GM04503 (cell line): ENCODE measurements around the gene PALM3.
A peak's percentile ranks its signal among the peaks of the same experiment; 100 is the strongest.
"Not testable (repeated sequence)": the region's sequence is repeated elsewhere in the genome, so short reads cannot be mapped to it uniquely, and the experiment has no call there.

Source experiments
- DNase-seq: peaks from one replicate; pipeline ENCODE4 v3.0.0-alpha.2; 2012; ENCODE audit warnings: low read depth

Gene PALM3

GRCh38 chr19:14030997-14031718, 30.7 kb downstream of the PALM3 start:
- DNase-seq, result no peak

- no peak for DNase-seq
These were observed 33.0 kb downstream of the PALM3 start for GRCh38 chr19:14028901-14029300.

- DNase-seq, result no peak
These were observed 33.9 kb downstream of the PALM3 start, which contains the start of gene RLN3 for GRCh38 chr19:14027856-14028450. RLN3 (plus strand) TSS chr19:14028148; CDS start chr19:14028205, 57 bp downstream.

DNA sequence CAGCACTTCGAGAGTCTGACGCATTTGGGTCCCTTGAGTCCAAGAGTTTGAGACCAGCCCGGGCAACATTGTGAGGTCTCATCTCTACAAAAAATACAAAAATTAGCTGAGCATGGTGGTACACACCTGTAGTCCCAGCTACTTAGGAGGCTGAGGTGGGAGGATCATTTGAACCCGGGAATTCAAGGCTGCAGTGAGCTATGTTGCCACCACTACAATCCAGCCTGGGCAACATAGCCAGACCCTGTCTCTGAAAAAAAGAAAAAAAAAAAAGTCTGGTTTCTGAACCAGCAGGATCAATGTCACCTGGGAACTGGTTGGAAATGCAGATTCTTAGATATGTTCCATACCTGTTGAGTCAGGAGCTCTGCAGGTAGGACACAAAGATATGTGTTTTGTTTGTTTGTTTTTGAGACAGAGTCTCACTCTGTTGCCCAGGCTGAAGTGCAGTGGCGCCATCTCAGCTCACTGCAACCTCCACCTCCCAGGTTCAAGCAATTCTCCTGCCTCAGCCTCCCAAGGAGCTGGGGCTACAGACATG, 35.2 kb downstream of the PALM3 start:
- not testable (repeated sequence) for DNase-seq

- DNase-seq, result no peak
These were observed 38.3 kb downstream of the PALM3 start for GRCh38 chr19:14023404-14024235.

DNA sequence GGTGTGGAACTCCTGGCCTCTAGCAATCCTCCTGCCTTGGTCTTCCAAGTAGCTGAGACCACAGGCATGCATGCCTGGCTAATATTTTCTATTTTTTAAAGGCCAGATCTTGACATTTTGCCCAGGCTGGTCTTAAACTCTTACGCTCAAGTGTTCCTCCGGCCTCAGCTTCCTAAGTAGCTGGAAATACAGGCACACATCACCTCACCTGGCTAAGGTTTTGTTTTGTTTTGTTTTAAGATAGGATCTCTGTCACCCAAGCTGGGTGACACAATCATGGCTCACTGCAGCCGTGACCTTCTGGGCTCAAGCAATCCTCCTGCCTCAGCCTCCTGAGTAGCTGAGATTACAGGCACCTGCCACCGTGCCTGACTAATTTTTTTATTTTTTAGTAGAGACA, 39.4 kb downstream of the PALM3 start:
- no peak for DNase-seq

GRCh38 chr19:14021474-14021873, 40.4 kb downstream of the PALM3 start:
- no peak for DNase-seq

GRCh38 chr19:14019739-14020138, 42.1 kb downstream of the PALM3 start:
- not testable (repeated sequence) for DNase-seq

- DNase-seq, result no peak
These were observed 42.8 kb downstream of the PALM3 start for GRCh38 chr19:14019100-14019499.

DNA sequence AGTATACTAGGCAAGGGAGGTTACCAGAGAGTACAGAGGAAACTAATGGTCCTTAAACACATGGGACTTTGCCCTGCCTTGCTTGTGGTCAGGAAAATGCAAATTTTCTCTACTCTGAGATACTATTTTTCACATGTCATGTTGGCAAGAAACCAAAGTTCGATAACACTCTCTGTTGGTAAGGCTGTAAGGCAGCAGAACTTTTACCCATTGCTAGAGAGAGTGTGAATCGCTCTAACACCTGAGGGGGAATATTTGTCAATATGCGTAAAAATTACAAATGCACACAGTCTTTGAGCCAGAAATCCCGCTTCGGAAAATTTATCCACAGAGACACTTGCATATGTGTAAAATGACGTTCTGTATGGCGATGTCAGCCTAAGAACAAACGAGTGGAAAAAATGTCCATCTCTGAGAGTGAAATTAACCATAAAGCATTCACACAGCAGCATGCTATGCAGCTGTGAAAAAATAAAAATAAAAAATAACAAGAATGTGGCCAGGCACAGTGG, 46.3 kb downstream of the PALM3 start:
- DNase-seq, result no peak

DNA sequence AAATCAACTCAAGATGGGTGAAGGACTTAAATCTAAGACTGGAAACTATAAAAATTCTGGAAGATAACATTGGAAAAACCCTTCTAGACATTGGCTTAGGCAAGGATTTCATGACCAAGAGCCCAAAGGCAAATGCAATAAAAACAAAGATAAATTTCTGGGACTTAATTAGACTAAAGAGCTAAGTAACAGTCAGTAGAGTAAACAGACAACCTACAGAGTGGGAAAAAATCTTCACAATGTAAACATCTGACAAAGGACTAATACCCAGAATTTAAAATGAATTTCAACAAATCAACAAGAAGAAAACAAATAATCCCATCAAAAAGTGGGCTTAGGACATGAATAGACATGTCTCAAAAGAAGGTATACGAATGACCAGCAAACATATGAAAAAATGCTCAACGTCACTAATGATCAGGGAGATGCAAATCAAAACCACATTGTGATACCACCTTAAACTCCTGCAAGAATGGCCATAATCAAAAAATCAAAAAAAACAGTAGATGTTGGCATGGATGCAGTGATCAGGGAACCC, 49.4 kb downstream of the PALM3 start:
- no peak for DNase-seq

- DNase-seq, result no peak
These were observed 54.9 kb downstream of the PALM3 start for GRCh38 chr19:14006766-14007562.

- peak; percentile 100 for DNase-seq
These were observed 55.7 kb downstream of the PALM3 start, which contains the start of gene RFX1 for GRCh38 chr19:14006085-14006765. RFX1 (minus strand) TSS chr19:14006320; CDS start chr19:13993843, 12,477 bp downstream.

DNA sequence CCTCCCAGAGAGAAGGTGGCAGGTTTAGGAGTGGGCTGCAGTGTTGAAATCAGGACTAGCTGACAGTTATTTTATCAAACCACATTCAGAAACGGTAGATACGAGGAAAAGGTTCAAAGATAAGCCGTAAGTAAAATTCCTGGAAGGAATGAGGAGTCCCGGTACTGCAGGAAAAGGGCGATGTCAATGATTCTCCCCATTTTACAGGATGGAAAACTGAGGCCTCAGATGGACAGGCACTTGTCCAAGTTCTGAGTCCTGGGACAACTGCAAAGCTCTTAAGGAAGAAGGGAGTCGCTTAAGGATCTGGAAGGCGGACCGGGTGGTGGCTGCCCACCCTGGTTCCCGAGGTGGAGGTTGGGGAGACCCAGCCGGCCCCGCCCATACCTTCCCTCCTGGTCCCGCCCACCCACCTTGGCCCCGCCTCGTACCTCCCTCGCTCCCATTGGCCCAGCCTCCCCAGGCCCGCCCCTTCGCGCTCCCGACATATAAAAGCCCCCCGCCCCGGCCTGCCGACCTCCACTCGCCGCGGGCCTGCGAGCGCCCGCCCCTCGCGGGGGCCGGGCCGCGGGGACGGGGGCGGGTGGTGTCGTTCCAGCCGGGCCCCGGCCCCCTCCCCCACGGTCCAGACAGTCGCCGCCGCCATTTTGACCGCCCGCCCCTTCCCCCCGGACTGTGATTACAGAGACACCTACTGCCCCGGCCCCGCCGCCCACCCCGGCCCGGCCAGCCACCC, 56.4 kb downstream of the PALM3 start:
- no peak for DNase-seq

- DNase-seq, result no peak
These were observed 57.1 kb downstream of the PALM3 start for GRCh38 chr19:14004619-14005348.
